Keratinocyte (primary cell): Measurements from ENCODE around the gene PRKACA. TPM values are rescaled to one million over a fixed set of nuclear protein-coding genes. Genes with fewer than 3 reads are reported as not detected.
"Not testable (repeated sequence)": the region's sequence is repeated elsewhere in the genome, so short reads cannot be mapped to it uniquely, and the experiment has no call there.

ENCODE experiments used
- DNase-seq: peaks from one replicate; pipeline ENCODE4 v3.0.0-alpha.2; 2011; ENCODE audit warnings: low read depth, missing footprints, low spot score
- FAIRE-seq: peaks from 2 replicates; lab custom pipeline; 2011; peaks lifted over from hg19 to GRCh38; lab: Jason Lieb, UNC
- H2AFZ ChIP-seq: 2 replicates; pipeline ENCODE4 v1.6.0; 2012; ENCODE audit warnings: low read length, control low read depth, inconsistent platforms; ENCODE audit not compliant: control insufficient read depth
- H3K27ac ChIP-seq: 2 replicates; pipeline ENCODE4 v1.5.1; 2011; ENCODE audit warnings: low read length; ENCODE audit not compliant: control insufficient read depth, insufficient read depth
- H3K27me3 ChIP-seq: 3 replicates; pipeline ENCODE4 v1.6.0; 2011; ENCODE audit warnings: low read length; ENCODE audit not compliant: control insufficient read depth, insufficient read depth; ENCODE audit errors: extremely low read depth
- H3K36me3 ChIP-seq, 2 experiments: 2 replicates in 1 of 2; 3 replicates in 1 of 2; pipeline ENCODE4 v1.5.1; 2011; ENCODE audit warnings: low read length in 2 of 2, mild to moderate bottlenecking in 1 of 2; ENCODE audit not compliant: control insufficient read depth in 2 of 2, insufficient read depth in 2 of 2; ENCODE audit errors: extremely low read depth in 1 of 2
- H3K4me1 ChIP-seq: 3 replicates; pipeline ENCODE4 v1.5.1; 2011; ENCODE audit warnings: low read length; ENCODE audit not compliant: control insufficient read depth, insufficient read depth; ENCODE audit errors: extremely low read depth
- H3K4me2 ChIP-seq: 3 replicates; pipeline ENCODE4 v1.6.0; 2011; ENCODE audit warnings: low read depth, low read length; ENCODE audit not compliant: control insufficient read depth, insufficient read depth; ENCODE audit errors: extremely low read depth
- H3K4me3 ChIP-seq, 3 experiments: fragments of 200-600 bp in 1 of 3; sonication (generic) in 1 of 3; 2 replicates in 2 of 3; 3 replicates in 1 of 3; pipeline ENCODE4 v1.5.1; 2011 to 2016; ENCODE audit warnings: low read length in 3 of 3, mild to moderate bottlenecking in 3 of 3, control low read depth in 2 of 3, inconsistent platforms in 1 of 3, low read depth in 1 of 3, mixed read lengths in 1 of 3, mixed run types in 1 of 3, moderate library complexity in 1 of 3; ENCODE audit not compliant: control insufficient read depth in 2 of 3, insufficient read depth in 2 of 3; ENCODE audit errors: extremely low read depth in 1 of 3
- H3K79me2 ChIP-seq: 2 replicates; pipeline ENCODE4 v1.6.0; 2012; ENCODE audit warnings: low read length; ENCODE audit not compliant: control insufficient read depth, insufficient read depth
- H3K9ac ChIP-seq: 3 replicates; pipeline ENCODE4 v1.6.0; 2011; ENCODE audit warnings: low read length; ENCODE audit not compliant: control insufficient read depth, insufficient read depth; ENCODE audit errors: extremely low read depth
- H3K9me1 ChIP-seq: 3 replicates; pipeline ENCODE4 v1.6.0; 2011; ENCODE audit warnings: low read length; ENCODE audit not compliant: control insufficient read depth, insufficient read depth; ENCODE audit errors: extremely low read depth
- H3K9me3 ChIP-seq: 2 replicates; pipeline ENCODE4 v1.5.1; 2012; ENCODE audit warnings: low read depth, low read length; ENCODE audit not compliant: control insufficient read depth
- H4K20me1 ChIP-seq: 3 replicates; pipeline ENCODE4 v1.6.0; 2011; ENCODE audit warnings: low read length; ENCODE audit not compliant: control insufficient read depth, insufficient read depth; ENCODE audit errors: extremely low read depth
- CTCF ChIP-seq, 3 experiments: IDR thresholded peaks in 1 of 3; conservative IDR thresholded peaks in 1 of 3; optimal IDR thresholded peaks in 1 of 3; 2 replicates in 2 of 3; 3 replicates in 1 of 3; pipeline versions ENCODE3 to v1.5.1; 2011; ENCODE audit warnings: low read length in 3 of 3, mild to moderate bottlenecking in 3 of 3, moderate library complexity in 2 of 3, control low read depth in 1 of 3, inconsistent platforms in 1 of 3; ENCODE audit not compliant: insufficient read depth in 2 of 3; ENCODE audit errors: extremely low read depth in 1 of 3
- dilution Hi-C: fragments of 300-500 bp; cut with MboI; formaldehyde crosslinking; loops from one replicate; pipeline ENCODE4 v1.7.0; 2020; ENCODE audit warnings: low sequenced_read_pairs; ENCODE audit not compliant: extremely low pct_ligation_motif_present
- polyA plus RNA-seq, 5 experiments: library from polyadenylated mRNA; depleted of rRNA in 3 of 5; stranded (reverse) in 3 of 5; stranded (forward) in 1 of 5; unstranded in 1 of 5; fragments of >200 nt; gene quantifications; 1 replicate in 1 of 5; 2 replicates in 3 of 5; 3 replicates in 1 of 5; pipeline versions ENCODE4 v1.2.1 to v1.2.3, GENCODE V29; 2011 to 2012; ENCODE audit warnings: missing spikeins in 2 of 5, low read depth in 1 of 5, low replicate concordance in 1 of 5

PRKACA gene
- polyA plus RNA-seq, 1 donor (not counting 4 experiments of a cell fraction or from before 2014, with no cell fraction given), result 13.7 TPM

GRCh38 chr19:14042659-14043608 lies 74.6 kb downstream of the PRKACA start:
- H3K4me3 ChIP-seq, dilution Hi-C loops, H3K79me2 ChIP-seq, H3K9me1 ChIP-seq, H3K4me2 ChIP-seq, H3K27me3 ChIP-seq, H2AFZ ChIP-seq, H3K9ac ChIP-seq, H4K20me1 ChIP-seq, DNase-seq, FAIRE-seq, H3K36me3 ChIP-seq, H3K9me3 ChIP-seq, H3K4me1 ChIP-seq: not testable (repeated sequence)
- H3K27ac ChIP-seq, result peak overlapping the region; percentile 45
- peak; percentile 57 to 63 (median 60) for TF ChIP-seq CTCF (optimal IDR thresholded peaks at IDR 0.05 in 1 of 3, IDR thresholded peaks at IDR 0.05 in 1 of 3, conservative IDR thresholded peaks at IDR 0.05 in 1 of 3; ENCODE audit: extremely low read depth in 1 of 3, insufficient read depth in 2 of 3, low read length in 3 of 3)

Other genes with a start within 250 kb of the PRKACA start
- gene NANOS3, start 240.6 kb downstream of the PRKACA start, polyA plus RNA-seq, result 0.18 TPM in 1 of 3 replicates, not detected in the others
- 0.22 to 0.57 TPM (median 0.26 TPM) in 3 replicates for gene BRME1, start 211.6 kb downstream of the PRKACA start, polyA plus RNA-seq
- 11.2 to 15.6 TPM (median 14.7 TPM) in 3 replicates for gene CC2D1A, start 211.6 kb downstream of the PRKACA start, polyA plus RNA-seq
- gene PODNL1, start 179.3 kb downstream of the PRKACA start, polyA plus RNA-seq, result 1.0 to 2.1 TPM (median 1.5 TPM) in 3 replicates
- 15.1 to 22.2 TPM (median 18.7 TPM) in 3 replicates for gene DCAF15, start 165.3 kb downstream of the PRKACA start, polyA plus RNA-seq
- gene RFX1, start 111.4 kb downstream of the PRKACA start, polyA plus RNA-seq, result 0.45 to 0.97 TPM (median 0.48 TPM) in 3 replicates
- gene RLN3, start 89.6 kb downstream of the PRKACA start, polyA plus RNA-seq, result not detected in 3 replicates
- 2.2 to 3.0 TPM (median 2.8 TPM) in 3 replicates for gene IL27RA, start 86.0 kb downstream of the PRKACA start, polyA plus RNA-seq
- gene PALM3, start 55.7 kb downstream of the PRKACA start, polyA plus RNA-seq, result not detected in 3 replicates
- gene MISP3, start 45.0 kb downstream of the PRKACA start, polyA plus RNA-seq, result 0.79 to 1.2 TPM (median 0.96 TPM) in 3 replicates
- not detected in 3 replicates for gene C19orf67, start 32.0 kb downstream of the PRKACA start, polyA plus RNA-seq
- gene SAMD1, start 27.0 kb downstream of the PRKACA start, polyA plus RNA-seq, result 5.3 to 11.3 TPM (median 7.3 TPM) in 3 replicates
- 2.1 to 13.1 TPM (median 7.8 TPM) in 3 replicates for gene ASF1B, start 18.8 kb upstream of the PRKACA start, polyA plus RNA-seq
- 3.2 to 6.8 TPM (median 4.6 TPM) in 3 replicates for gene ADGRL1, start 88.4 kb upstream of the PRKACA start, polyA plus RNA-seq